Spinal cord (tissue), 10 donors: ENCODE measurements around the gene PHF23. TPM values are rescaled to one million over a fixed set of nuclear protein-coding genes. Genes with fewer than 3 reads are reported as not detected.

Source experiments
- DNase-seq, 6 donors: peaks; one replicate each; pipeline versions ENCODE4 v3.0.0 to v3.0.0-alpha.2; 2013 to 2015; ENCODE audit warnings: low spot score in 6 of 6, low read depth in 4 of 6
- H3K27ac ChIP-seq: one replicate; pipeline ENCODE4 v1.5.1; 2013; ENCODE audit warnings: low read depth, low read length, control low read depth
- H3K27me3 ChIP-seq: one replicate; pipeline ENCODE4 v1.6.1; 2013; ENCODE audit warnings: low read length; ENCODE audit not compliant: control insufficient read depth, insufficient read depth
- H3K36me3 ChIP-seq: one replicate; pipeline ENCODE4 v1.6.1; 2013; ENCODE audit warnings: low read length; ENCODE audit not compliant: control insufficient read depth, insufficient read depth
- H3K4me1 ChIP-seq: one replicate; pipeline ENCODE4 v1.6.1; 2013; ENCODE audit warnings: low read length; ENCODE audit not compliant: control insufficient read depth, insufficient read depth
- H3K4me3 ChIP-seq: one replicate; pipeline ENCODE4 v1.5.1; 2013; ENCODE audit warnings: low read depth, low read length, control low read depth
- H3K9me3 ChIP-seq: one replicate; pipeline ENCODE4 v1.6.1; 2013; ENCODE audit warnings: low read length; ENCODE audit not compliant: control insufficient read depth, insufficient read depth
- WGBS: methylation state at CpG from one replicate; pipeline ENCODE4 v1.1.5; 2013; ENCODE audit warnings: missing lambda C conversion rate; ENCODE audit not compliant: insufficient coverage; 5-methylcytosine and 5-hydroxymethylcytosine counted together
- polyA plus RNA-seq, 2 donors: library from polyadenylated mRNA; unstranded; fragments of 120-200 nt; gene quantifications; one replicate each; pipeline ENCODE4 v1.2.1, GENCODE V29; 2013; ENCODE audit not compliant: insufficient read length in 2 of 2
- total RNA-seq, 2 donors: library from RNA; depleted of rRNA in 1 of 2; stranded (reverse); fragments of 120-200 nt in 1 of 2; fragments of >200 nt in 1 of 2; gene quantifications; one replicate each; pipeline versions ENCODE4 v1.2.3 to v1.2.4, GENCODE V29; 2013 to 2014
- donor health status: healthy.

PHF23 gene
- total and polyA plus RNA-seq, 4 donors = 26.2 to 53.2 (median 49.6) TPM

DNA sequence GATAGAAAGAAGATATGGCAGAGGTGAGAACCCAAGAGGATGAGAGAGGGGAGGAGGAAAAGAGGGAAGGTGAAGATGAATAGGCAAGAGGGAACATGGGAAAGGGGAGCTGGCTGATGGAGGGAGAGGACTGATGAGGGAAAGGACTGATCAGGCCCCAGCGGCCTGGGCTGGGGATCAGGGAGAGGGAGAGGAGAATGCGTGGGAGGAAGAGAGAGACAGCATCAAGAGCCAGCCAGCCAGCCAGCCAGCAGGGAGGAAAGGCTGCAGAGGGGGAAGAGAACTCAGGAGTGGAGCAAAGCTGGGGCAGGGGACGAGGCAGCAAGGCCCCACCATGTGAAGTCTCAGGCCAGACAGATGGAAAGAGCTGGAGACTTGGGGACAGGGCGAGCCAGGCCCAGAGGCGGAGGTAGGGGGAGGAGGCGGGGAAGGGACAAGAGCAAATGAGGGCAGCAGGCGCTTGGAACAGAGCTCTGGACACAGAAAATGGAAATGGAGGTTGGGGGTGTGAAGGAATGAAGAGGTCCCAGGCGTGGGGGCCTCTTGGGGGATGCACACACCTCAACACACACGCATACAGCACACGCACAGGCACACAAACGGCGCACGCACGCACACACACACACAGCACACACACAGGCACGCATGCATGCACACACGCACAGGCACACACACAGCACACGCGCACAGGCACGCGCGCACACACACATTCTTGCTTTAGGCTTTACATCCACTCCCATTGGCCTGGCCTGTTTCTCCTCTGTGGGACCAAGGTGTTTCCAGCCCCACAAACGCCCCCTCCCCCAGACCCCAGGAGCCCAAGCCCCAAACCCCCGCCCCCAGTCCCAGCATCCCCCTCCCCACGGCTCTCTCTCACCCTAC is 31.9 kb downstream of the PHF23 start:
- WGBS = 66% methylated on average over 21 of the region's 24 CpGs
- H3K27me3 ChIP-seq = no peaks in the 10 kb centered on the region
- peak overlapping the region; percentile 47 for H3K27ac ChIP-seq
- peaks cover 41% of the 10 kb centered on the region for H3K36me3 ChIP-seq
- DNase-seq = no peak
- no peaks in the 10 kb centered on the region for H3K9me3 ChIP-seq
- H3K4me3 ChIP-seq = no peak overlapping the region
- peaks cover 71% of the 10 kb centered on the region for H3K4me1 ChIP-seq

- H3K36me3 ChIP-seq = peaks cover 54% of the 10 kb centered on the region
- H3K27ac ChIP-seq = peak overlapping the region; percentile 92
- no peaks in the 10 kb centered on the region for H3K27me3 ChIP-seq
- no peaks in the 10 kb centered on the region for H3K9me3 ChIP-seq
- peaks cover 58% of the 10 kb centered on the region for H3K4me1 ChIP-seq
- DNase-seq = no peak
- WGBS = 10% methylated on average over 11 of the region's 15 CpGs
- peak overlapping the region; percentile 71 for H3K4me3 ChIP-seq
Measured at GRCh38 chr17:7205561-7205960, 33.7 kb downstream of the PHF23 start.

DNA sequence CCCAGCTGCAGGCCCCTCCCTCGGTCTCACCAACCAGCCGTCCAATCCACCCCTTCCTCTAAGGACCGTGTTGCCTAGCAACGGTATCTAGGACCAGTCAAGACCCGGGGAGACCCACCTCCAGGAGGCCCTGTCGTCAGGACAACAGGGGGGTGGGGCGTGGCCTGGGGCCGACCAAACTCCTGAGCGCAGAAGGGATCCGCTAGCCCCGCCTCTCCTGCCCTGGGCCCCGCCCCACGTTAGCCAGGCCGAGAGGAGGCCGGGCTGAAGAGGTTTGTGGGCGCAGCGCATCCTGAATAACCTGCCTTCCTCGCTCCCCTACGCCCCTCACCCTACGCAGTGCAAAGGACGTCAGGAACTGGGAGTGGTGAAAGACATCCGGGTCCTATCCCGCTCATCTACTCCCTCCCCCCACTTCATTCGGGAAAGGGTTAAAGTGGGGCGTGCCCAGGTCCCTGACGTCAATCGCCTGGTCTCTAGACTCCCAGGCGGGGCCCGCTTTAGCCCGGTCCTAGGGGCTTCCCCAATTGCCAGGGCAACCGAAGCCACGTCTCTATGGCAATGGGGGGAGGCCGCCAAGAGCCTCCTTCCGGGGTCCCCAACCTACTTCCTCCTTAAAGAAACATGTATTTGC is 34.3 kb downstream of the PHF23 start:
- peak overlapping the region; percentile 92 for H3K27ac ChIP-seq

DNA sequence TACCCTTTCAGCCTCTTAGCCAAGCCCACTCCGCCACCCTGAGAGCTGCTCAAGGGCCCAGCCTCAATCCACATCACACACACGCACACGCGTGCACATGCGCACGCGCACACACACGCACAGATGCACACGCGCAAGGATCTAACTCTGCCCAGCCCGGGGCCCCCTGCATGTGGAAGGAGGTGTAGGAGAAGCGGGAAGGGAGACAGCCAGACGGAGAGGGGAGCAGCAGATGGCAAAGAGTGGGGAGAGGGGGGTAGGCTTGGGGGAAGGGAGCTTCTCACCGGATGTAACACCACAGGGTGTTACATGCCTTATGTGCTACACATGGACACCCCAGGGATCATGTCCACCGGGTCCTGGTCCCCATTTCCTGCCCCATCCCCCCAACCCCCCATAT is 34.9 kb downstream of the PHF23 start:
- Histone ChIP-seq H3K27ac (peak overlapping the region; percentile 92), H3K9me3 (no peaks in the 10 kb centered on the region), H3K27me3 (no peaks in the 10 kb centered on the region), H3K4me1 (peaks cover 55% of the 10 kb centered on the region), H3K4me3 (peak overlapping the region; percentile 71), H3K36me3 (peaks cover 58% of the 10 kb centered on the region)
- WGBS = 29% methylated on average over 11 of the region's 15 CpGs
- DNase-seq = peak in 2 of 6 donors; percentile 89 to 92

More for the DNA sequence above, 34.3 kb downstream of the PHF23 start:
- H3K4me1 ChIP-seq = peaks cover 56% of the 10 kb centered on the region
- peak overlapping the region; percentile 71 for H3K4me3 ChIP-seq
- H3K36me3 ChIP-seq = peaks cover 57% of the 10 kb centered on the region
- peak; percentile 91 to 99 (median 93) for DNase-seq
- no peaks in the 10 kb centered on the region for H3K9me3 ChIP-seq
- whole genome bisulfite sequencing = under 1% methylated on average over 31 of the region's 34 CpGs
- no peaks in the 10 kb centered on the region for H3K27me3 ChIP-seq

DNA sequence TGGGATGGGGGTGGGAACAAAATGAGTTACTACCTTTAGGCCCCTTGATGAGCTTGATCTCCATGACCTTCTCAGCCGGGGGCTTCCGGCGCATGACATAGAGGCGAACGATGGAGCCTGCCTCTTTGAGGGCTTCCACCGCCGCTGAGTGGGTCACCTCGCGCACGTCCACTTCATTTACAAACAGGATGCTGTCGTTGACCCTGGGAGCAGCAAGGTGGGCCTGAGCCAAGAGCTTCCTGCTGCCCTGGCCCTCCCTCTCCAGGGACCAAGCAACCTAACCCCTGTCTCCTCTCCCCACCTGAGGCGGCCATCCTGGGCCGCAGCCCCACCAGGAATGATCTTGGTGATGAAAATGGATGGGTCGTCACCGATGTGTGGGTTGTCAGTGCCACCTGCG is 35.9 kb downstream of the PHF23 start:
- H3K36me3 ChIP-seq = peaks cover 64% of the 10 kb centered on the region
- no peaks in the 10 kb centered on the region for H3K9me3 ChIP-seq
- no peak overlapping the region for H3K4me3 ChIP-seq
- no peak for DNase-seq
- peaks cover 46% of the 10 kb centered on the region for H3K4me1 ChIP-seq
- H3K27ac ChIP-seq = no peak overlapping the region
- WGBS = 95% methylated on average over 14 of the region's 16 CpGs
- H3K27me3 ChIP-seq = no peaks in the 10 kb centered on the region

DNA sequence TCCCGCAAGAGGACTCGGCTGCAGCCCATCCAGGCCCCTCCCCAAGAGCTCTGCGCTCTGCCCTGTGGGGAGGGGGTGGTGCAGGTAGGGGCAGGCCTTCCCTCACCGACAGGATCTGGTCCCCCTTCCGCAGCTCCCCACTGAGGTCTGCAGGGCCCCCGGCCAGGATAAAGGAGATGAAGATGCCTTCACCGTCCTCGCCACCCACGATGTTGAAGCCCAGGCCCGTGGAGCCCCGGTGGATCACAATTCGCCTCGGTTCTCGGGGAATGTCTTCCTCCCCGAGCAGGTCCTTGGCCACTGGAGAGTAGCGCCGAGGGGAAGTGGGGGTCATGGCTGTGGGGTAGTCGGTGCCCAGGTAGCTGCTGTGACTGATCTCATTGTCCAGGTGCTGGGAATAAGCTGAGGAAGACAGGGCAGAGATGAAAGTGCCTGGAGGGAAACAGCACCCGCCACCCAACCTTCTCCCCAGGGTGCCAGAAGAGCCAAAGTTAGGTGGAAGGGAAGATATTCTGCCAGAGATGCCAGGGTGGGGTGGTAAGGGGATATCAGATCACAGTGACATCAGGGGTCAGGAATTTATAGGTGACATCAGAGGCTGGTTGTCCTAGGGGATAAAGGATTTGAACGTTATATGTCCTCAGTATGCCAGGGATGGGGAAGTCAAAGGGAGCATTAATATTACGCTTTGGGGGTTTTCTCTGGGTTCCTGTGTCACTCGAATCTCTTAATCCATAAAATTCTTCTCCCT is 42.4 kb downstream of the PHF23 start:
- H3K36me3 ChIP-seq = peaks cover 83% of the 10 kb centered on the region
- WGBS = 96% methylated on average over 14 of the region's 22 CpGs
- H3K9me3 ChIP-seq = no peaks in the 10 kb centered on the region

DNA sequence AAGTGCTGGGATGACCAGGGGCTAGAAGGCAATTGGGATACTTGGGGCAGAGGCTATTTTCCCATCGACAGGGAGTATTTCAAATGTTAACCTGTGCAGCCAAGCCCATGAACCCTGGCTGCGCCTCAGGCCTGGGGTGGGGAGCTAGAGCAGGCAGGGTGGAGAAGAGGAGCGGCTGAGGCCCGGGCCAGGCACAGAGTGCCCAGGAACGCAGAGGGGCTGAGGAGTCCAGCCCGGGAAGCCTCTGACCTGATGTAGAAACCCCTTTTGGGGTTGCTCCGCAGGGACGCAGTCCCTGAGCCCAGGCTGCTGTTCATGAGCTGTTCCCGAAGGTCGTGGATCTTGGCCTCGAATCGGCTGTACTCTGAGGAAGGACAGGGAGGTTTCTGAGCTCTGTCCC is 43.3 kb downstream of the PHF23 start:
- WGBS = 95% methylated on average over 11 of the region's 12 CpGs
- DNase-seq = no peak
- no peaks in the 10 kb centered on the region for H3K9me3 ChIP-seq
- no peaks in the 10 kb centered on the region for H3K4me1 ChIP-seq
- H3K36me3 ChIP-seq = peaks cover 85% of the 10 kb centered on the region
- H3K27me3 ChIP-seq = no peaks in the 10 kb centered on the region
- H3K27ac ChIP-seq = no peak overlapping the region
- H3K4me3 ChIP-seq = no peak overlapping the region

More for the DNA sequence above, 42.4 kb downstream of the PHF23 start:
- Histone ChIP-seq H3K27ac (no peak overlapping the region), H3K4me1 (no peaks in the 10 kb centered on the region), H3K4me3 (no peak overlapping the region), H3K27me3 (no peaks in the 10 kb centered on the region)
- no peak for DNase-seq

DNA sequence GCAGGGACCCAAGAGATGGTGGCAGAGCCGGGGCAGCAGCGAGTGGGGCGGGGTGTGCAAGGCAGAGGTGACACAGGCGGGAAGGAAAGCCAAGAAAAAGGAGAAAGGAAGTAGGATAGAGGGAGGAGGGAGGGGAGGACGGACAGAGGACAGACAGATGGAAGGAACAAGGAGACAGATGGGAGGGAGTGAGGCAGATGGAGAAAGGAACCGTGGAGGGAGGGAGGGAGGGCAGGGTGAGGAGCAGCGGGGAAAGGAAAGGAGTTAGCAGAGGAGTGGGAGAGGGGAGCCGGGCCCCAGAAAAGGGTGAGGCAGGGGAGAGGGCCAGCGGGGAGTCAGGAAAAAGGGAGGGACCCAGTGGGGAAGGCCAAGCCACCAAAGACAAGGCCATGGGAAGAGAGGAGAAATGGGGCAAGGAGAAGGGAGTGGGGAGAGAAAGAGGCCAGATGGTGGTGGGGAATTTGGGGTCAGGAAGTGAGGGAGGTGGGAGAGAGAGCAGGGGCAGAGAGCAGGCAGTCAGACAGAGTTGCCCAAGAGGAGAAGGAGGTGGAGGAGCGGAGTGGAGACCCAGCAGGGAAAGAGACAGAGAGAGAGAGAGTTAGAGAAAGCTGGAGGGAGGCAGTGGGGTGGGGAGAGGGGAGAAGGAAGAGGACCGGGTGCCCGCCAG is 46.9 kb downstream of the PHF23 start:
- no peaks in the 10 kb centered on the region for H3K27me3 ChIP-seq
- 73% methylated on average over 12 of the region's 12 CpGs for WGBS
- H3K4me3 ChIP-seq = no peak overlapping the region
- no peaks in the 10 kb centered on the region for H3K4me1 ChIP-seq
- H3K36me3 ChIP-seq = peaks cover 82% of the 10 kb centered on the region
- H3K27ac ChIP-seq = no peak overlapping the region
- peak in 1 of 6 donors; percentile 76 for DNase-seq
- no peaks in the 10 kb centered on the region for H3K9me3 ChIP-seq
